ENCODE measurements around the gene KRT10. TPM values are rescaled to one million over a fixed set of nuclear protein-coding genes. Genes with fewer than 3 reads are reported as not detected.

The KRT10 gene
- total and polyA plus RNA-seq, 8 donors = 0.58 to 49.0 (median 14.8) TPM

DNA sequence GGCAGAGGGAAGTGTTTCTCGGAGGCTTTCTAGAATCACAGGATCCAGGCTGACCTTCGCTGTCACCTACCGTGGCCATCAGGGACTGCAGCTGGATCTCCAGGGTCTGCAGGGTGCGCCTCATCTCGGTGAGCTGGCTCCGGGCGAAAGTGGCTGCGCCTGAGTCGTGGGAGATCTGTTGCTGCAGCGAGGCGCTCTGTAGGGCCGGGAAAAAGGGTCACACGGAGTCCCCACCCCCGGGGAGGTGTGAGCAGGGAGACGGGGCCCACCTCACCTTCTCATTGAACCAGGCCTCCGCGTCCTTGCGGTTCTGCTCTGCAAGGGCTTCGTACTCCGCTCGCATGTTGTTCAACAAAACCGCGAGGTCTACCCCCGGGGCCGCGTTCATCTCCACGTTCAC, 25.6 kb downstream of the KRT10 start:
- 74 to 81% (median 78%) methylated on average over 27 of the region's 27 CpGs for WGBS, 5 donors
- Histone ChIP-seq H3K36me3 (no peaks in the 10 kb centered on the region), H3K27me3 (peaks cover 0 to 70% (median 17%) of the 10 kb centered on the region in 3 donors), H3K4me1 (no peaks in the 10 kb centered on the region), H3K9me3 (no peaks in the 10 kb centered on the region), H3K4me3 (no peak overlapping the region), H3K27ac (no peak overlapping the region)
- no peak for TF ChIP-seq POLR2A (IDR thresholded peaks at IDR 0.05)
- TF ChIP-seq EP300 (IDR thresholded peaks at IDR 0.05) = no peak
- no peak for TF ChIP-seq CTCF (IDR thresholded peaks at IDR 0.05)
- no peak for TF ChIP-seq POLR2AphosphoS5 (IDR thresholded peaks at IDR 0.05)
- DNase-seq = no peak
- intact Hi-C loops (cut with DNase I; ENCODE audit: low total_unique reads) = no loop called here

DNA sequence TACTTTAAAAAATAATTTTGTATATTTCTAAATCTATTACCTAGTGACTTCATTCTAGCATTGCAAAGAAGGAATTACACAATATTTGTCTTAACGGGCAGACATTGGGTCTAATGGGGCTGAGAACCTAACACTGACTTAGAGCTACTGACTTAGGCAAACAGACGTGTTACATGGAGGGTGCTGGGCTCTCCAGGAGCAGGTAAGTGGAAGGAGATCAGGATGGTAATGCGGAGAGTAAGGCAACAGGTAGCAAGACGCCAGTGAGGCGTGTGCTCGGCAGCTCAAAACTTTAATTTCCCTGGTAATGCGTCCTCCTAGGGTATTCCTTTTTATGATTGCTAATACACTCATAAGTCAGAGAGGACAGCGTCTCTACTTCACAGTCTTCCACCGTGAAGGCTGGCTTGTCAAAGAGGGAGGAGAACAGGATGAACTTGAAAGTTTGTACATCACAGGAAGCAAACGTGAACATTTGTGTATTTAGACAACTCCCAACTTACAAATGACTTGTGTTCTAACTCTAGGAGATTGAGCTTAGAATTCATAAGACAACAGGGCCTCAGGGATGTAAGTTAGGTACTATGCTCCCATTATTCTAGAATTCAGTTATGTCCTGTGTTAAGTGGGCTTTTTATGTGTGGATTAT, 27.3 kb downstream of the KRT10 start:
- Histone ChIP-seq H3K27me3 (peaks cover 0 to 53% (median 17%) of the 10 kb centered on the region in 3 donors), H3K9me3 (no peaks in the 10 kb centered on the region), H3K36me3 (no peaks in the 10 kb centered on the region), H3K4me1 (no peaks in the 10 kb centered on the region), H3K27ac (no peak overlapping the region), H3K4me3 (no peak overlapping the region)
- intact Hi-C loops (cut with DNase I; ENCODE audit: low total_unique reads) = no loop called here
- no peak for DNase-seq
- TF ChIP-seq POLR2AphosphoS5 (IDR thresholded peaks at IDR 0.05) (no peak), EP300 (IDR thresholded peaks at IDR 0.05) (no peak), CTCF (IDR thresholded peaks at IDR 0.05) (no peak), POLR2A (IDR thresholded peaks at IDR 0.05) (no peak)
- 68 to 74% (median 71%) methylated on average over 10 of the region's 10 CpGs for WGBS, 5 donors

GRCh38 chr17:40794466-40794865, 27.9 kb downstream of the KRT10 start:
- Histone ChIP-seq H3K4me3 (no peak overlapping the region), H3K36me3 (no peaks in the 10 kb centered on the region), H3K27me3 (peaks cover 0 to 46% (median 14%) of the 10 kb centered on the region in 3 donors), H3K9me3 (no peaks in the 10 kb centered on the region), H3K4me1 (no peaks in the 10 kb centered on the region), H3K27ac (no peak overlapping the region)
- TF ChIP-seq EP300 (IDR thresholded peaks at IDR 0.05) (no peak), POLR2A (IDR thresholded peaks at IDR 0.05) (no peak), POLR2AphosphoS5 (IDR thresholded peaks at IDR 0.05) (no peak), CTCF (IDR thresholded peaks at IDR 0.05) (no peak)
- no peak for DNase-seq
- 36 to 59% (median 56%) methylated on average over 2 of the region's 2 CpGs for WGBS, 5 donors
- intact Hi-C loops (cut with DNase I; ENCODE audit: low total_unique reads) = no loop called here

GRCh38 chr17:40793832-40794231, 28.6 kb downstream of the KRT10 start:
- no peak overlapping the region for H3K4me3 ChIP-seq
- no peak for TF ChIP-seq POLR2AphosphoS5 (IDR thresholded peaks at IDR 0.05)
- no peak for TF ChIP-seq CTCF (IDR thresholded peaks at IDR 0.05)
- no peak for TF ChIP-seq POLR2A (IDR thresholded peaks at IDR 0.05)
- TF ChIP-seq EP300 (IDR thresholded peaks at IDR 0.05) = no peak
- H3K36me3 ChIP-seq = no peaks in the 10 kb centered on the region
- 60 to 74% (median 68%) methylated on average over 10 of the region's 10 CpGs for WGBS, 5 donors
- no peak for DNase-seq
- peaks cover 0 to 45% (median 12%) of the 10 kb centered on the region in 3 donors for H3K27me3 ChIP-seq
- no peaks in the 10 kb centered on the region for H3K9me3 ChIP-seq
- intact Hi-C loops (cut with DNase I; ENCODE audit: low total_unique reads) = no loop called here
- no peak overlapping the region for H3K27ac ChIP-seq
- no peaks in the 10 kb centered on the region for H3K4me1 ChIP-seq
